Lower leg skin (tissue), 3 donors: ENCODE results near the gene WASF1.

Experiments
- POLR2A ChIP-seq, 2 donors: fragments of 450-650 bp; IDR thresholded peaks; one replicate each; pipeline ENCODE4 v1.6.1; 2016 to 2017; ENCODE audit warnings: antibody characterized with exemption in 2 of 2, mild to moderate bottlenecking in 1 of 2, moderate library complexity in 1 of 2
- TF ChIP-seq, protein P1 (sequence below), 3 donors: fragments of 450-650 bp; IDR thresholded peaks; one replicate each; pipeline ENCODE4 v1.5.1; 2016; ENCODE audit warnings: antibody characterized with exemption in 3 of 3, mild to moderate bottlenecking in 3 of 3, moderate library complexity in 2 of 3

DNA sequence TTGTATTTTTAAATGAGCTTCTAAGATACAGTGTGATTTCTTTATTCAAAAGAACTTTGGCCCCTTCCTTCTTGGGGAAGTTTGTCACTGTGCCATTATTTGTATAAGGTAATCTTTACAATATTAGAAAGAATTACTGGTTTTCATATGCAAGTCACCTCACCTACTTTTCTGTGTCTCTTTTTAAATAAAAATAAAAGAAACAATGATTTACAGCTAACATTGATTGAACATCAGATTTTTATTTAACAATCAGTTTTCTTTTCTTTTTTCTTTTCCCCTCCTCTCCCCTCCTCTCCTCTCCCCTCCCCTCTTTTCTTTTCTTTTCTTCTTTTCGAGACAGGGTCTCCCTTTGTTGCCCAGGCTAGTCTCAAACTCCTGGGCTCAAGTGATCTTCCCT, 46.8 kb upstream of the WASF1 start:
- TF ChIP-seq, protein P1, sequence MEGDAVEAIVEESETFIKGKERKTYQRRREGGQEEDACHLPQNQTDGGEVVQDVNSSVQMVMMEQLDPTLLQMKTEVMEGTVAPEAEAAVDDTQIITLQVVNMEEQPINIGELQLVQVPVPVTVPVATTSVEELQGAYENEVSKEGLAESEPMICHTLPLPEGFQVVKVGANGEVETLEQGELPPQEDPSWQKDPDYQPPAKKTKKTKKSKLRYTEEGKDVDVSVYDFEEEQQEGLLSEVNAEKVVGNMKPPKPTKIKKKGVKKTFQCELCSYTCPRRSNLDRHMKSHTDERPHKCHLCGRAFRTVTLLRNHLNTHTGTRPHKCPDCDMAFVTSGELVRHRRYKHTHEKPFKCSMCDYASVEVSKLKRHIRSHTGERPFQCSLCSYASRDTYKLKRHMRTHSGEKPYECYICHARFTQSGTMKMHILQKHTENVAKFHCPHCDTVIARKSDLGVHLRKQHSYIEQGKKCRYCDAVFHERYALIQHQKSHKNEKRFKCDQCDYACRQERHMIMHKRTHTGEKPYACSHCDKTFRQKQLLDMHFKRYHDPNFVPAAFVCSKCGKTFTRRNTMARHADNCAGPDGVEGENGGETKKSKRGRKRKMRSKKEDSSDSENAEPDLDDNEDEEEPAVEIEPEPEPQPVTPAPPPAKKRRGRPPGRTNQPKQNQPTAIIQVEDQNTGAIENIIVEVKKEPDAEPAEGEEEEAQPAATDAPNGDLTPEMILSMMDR (IDR thresholded peaks at IDR 0.05) = no peak
- no peak for TF ChIP-seq POLR2A (IDR thresholded peaks at IDR 0.05)
